DMS 273 (cell line): ENCODE results near the gene SNX24.
"Not testable (repeated sequence)": the region's sequence is repeated elsewhere in the genome, so short reads cannot be mapped to it uniquely, and the experiment has no call there.

Experiments used
- DNase-seq: peaks from one replicate; lab custom pipeline; 2025; ENCODE audit not compliant: unreplicated experiment; lab: John Stamatoyannopoulos, UW

The SNX24 gene, protein sequence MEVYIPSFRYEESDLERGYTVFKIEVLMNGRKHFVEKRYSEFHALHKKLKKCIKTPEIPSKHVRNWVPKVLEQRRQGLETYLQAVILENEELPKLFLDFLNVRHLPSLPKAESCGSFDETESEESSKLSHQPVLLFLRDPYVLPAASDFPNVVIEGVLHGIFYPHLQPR

DNA sequence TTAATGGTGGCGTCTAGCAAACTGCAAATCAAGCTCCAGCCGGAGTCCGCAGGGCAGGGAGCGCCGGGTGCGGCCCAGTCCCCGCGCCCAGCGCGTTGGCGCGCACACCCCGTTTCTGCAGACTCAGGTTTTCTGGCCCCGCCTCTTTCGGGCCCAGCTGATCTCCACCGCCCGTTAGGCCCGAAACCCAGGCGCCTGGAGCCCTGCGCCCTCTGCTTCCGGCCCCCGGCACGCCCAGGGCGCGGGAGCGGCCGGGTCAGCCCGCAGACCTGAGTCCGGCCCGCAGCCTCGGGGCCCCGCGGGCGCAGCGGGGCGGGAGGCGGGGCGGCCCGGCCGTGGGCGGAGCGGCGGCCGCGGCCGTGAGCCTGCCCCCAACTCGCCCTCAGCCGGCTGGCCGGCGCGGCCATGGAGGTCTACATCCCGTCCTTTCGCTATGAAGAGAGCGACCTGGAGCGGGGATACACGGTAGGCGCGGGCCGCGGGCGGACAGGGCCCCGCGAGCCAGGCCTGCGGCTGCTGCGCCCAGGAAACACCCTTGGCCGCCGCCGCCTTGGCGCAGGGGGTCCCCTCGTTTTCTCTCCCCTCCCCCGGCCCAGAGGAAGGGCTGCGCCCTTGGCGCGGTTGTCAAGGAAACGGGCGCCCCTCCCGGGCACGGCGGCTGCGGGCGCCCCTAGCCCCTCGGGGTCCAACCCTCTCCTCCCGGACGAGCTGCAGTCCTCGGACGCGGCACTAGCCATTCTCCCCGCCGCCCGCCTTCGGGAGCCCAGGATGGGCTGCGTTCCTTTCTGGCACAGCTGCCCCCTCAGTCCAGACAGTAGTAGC lies at the start of gene SNX24:
TSS of gene SNX24 (plus strand) at position 385 of the 822 bp plus-strand sequence. CDS start at position 406, 21 bp downstream.
- peak; percentile 90 for DNase-seq

DNA sequence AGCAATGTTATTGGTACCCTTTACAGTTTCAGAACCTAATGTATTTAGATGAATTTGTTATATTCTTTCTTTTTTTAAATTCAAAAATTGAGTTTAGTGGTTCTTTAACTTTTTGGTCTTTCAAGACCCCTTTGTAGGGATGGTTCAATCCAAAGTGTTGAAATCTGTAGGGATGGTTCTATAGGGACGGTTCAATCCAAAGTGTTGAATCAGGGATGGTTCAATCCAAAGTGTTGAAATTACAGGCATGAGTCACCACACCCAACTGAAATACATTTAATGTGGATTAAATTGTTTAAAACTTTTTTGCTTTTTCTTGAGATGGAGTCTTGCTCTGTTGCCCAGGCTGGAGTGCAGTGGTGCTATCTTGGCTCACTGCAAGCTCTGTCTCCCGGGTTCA lies 39.9 kb upstream of the SNX24 start:
- no peak for DNase-seq

DNA sequence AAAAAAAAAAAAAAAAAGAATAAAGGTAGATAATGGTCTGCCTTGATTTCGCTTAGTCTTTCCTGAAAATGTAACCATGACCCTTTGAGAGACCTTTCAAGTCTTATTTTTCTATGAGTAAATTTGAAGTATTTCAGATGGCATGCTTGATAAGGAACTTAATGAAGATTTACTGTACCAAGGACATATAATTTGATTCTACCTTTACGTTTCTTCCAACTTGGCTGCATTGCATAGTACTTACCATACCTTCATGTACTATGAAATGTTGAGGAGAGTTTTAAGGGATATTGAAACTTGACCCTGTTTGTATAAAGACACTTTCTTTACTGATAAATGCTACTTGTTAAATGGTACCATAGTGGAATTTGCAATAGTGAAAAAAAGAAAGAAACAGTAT lies 35.0 kb upstream of the SNX24 start:
- DNase-seq: no peak

DNA sequence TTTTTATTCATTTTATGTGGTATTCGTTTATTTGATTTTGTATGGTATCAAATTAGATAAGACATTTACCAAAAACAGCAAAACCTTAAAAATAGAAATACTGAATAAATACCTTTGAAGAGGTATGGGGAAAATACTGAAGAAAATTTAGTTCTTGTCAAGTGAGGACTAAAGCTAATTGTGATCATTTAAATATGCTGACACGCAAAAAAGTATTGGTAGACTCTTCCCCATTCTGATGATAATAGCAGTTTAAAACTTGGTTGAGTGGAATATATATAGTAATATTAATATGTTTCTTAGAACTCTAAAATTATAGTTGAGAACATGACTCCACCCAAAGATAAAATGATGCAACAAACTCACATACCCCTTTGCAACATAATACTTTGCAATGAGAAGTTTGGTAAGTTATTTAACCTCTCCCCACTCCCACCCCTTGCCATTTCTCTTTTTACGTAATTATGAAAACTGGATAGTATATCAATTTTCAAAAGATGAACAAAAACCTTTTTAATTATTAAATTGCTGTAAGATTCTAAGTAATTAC lies 30.1 kb upstream of the SNX24 start:
- DNase-seq: no peak

DNA sequence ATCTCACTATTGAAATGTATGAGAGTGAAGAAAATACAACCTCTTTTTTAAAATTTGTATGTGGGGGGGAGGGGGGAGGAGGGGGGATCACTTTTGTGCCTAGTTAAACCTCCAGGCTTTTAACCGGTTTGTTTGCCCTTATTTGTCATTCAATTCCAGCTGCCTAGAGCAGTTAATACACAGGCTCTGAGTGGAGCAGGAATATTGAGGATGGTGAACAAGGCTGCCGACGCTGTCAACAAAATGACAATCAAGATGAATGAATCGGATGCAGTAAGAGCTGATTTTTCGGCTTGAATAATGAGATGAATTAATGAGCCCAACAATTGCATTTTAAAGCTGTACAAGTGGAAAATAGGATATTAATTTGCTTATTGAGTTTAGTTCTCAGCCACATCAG lies 28.7 kb upstream of the SNX24 start:
- DNase-seq: no peak

DNA sequence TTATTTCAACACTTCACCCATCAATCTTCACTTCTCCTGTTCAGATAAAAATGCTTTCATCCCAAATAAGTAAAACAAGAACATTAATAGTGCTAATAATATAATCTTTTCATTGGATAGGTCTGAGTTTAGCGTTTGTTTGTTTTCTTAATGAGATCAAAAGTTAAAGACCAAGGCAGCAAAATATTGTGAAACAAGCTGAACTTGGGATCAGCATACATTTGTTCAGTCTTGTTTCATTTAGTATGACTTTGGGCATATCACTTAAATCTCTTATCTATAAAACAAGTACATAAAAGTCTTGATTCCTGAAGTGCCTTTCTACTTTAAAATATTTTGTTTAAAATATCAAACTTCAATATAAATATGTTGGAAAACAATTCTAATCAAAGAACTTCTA lies 13.4 kb upstream of the SNX24 start:
- no peak for DNase-seq

DNA sequence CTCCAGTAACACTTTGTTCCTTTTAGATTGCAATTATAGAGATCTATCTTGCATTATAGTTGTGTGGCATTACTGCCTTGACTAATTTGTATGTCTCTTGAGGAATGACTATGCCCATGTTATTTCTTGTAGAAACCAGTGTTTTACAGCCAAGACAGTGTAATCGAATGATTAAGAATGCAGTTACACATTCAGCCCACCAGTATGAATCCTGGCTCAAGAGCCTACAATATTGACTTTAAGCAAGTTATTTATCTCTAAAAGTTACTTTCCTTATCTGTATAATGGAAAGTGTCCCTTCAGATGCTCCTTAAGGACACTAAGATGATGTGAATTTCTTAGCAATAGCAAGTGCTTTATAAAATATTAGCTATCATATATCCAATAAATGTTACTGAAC lies 9.7 kb upstream of the SNX24 start:
- DNase-seq: no peak

DNA sequence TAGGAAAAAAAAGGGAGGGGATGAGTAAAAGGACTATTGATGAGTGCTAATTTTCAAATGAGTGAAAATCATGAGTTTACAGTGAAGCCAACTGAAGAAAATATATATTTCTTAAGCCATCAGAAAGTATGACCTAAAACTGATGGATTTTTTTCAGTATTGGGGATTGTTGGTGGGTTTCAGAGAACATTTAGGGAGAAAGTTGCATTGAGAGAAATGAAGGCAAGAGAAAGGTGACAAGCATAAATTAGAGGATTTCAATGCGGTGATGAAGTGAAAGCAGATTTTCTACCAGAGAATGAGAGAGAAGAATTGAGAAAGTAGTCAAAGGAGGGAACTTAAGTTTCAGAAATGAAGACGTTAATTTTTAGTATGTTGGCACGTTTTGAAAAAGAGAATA lies 8.5 kb upstream of the SNX24 start:
- no peak for DNase-seq

DNA sequence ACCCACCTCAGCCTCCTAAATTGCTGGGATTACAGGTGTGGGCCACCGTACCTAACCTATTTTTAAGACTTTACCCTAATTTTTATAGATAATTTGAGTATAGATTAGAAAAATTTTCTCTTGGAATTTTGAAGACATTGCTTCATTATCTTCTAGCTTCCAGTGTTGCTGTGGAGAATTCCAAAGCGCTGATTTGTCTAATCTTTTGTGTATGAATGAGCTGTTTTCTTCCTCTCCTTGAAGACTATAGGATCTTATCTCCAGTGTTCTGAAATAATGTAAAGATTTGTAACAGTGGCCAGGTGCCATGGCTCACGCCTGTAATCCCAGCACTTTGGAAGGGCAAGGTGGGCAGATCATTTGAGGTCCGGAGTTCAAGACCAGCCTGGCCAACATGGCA lies 5.7 kb upstream of the SNX24 start:
- DNase-seq: no peak

DNA sequence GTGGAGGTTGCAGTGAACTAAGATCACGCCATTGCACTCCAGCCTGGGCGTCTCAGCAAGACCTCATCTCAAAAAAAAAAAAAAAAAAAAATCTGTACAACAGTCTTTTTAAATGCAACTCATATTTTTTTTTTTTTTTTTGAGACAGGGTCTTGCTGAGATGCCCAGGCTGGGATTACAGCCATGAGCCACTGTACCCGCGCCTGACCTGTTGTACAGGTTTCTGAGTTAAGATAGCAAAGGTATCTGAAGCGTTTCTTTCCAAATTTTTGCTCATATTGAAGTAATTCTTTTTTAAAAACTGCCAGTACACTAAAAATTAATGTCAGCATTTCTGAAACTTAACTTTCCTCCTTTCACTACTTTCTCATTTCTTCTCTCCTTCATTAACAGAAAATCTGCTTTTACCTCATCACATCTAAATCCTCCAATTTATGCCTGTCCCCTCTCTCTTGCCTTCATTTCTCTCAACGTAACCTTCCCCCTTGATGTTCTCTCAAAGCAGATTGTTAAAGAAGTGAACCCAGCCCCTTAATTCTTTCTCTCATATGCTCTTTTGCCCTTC lies 3.3 kb upstream of the SNX24 start:
- DNase-seq: no peak

DNA sequence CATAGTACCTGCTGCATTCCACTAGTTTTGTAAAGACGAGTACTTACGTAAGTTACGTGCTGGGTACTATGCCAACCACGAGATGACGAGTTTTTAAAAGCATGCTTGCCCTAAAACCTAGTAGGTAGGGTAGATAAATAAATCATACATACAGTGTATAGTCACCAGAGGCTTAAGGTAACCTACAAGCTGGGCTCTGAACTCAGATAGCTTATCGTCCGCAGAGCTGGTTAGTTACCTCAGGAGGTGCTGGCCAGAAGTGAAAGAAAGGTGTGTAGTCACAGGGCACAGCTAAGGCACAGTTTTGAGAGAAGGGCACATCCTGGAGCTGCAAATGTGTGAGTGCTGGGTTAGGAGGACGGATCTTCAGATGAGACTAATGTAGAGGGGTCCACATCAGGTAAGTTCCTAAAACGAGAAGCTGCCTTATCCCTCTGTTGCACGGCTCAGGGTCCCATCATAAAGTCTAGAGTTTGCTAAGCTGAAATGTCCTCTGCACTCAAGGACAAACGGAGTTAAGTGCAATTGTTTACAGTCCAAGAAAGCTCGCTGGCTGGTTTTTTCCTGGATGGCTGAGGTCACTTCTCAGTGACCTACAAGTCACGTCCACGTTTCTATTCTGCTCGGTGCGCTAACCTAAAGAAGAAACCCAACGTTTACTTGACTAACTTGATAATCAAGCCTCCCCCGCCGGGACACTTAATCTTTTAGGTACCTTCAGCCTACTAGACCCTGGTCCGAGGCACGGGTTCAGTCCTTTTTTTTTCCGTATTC lies 1.1 kb upstream of the SNX24 start:
- no peak for DNase-seq

DNA sequence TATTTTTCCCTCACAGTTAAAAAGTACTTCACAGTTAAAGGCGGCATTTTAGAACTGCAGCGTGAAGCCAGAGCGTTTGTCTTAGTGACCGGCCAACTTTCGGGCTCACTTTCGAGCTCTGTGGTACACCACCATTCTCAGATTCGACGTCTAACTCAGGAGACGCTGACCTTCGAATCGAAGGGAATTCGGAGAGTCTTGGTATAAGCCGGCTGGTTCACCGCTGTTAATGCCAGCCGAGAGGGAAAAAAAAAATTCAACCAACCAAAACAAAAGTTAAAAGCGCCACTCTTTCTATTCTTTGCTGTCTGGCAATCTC lies 544 bp upstream of the SNX24 start:
- no peak for DNase-seq

DNA sequence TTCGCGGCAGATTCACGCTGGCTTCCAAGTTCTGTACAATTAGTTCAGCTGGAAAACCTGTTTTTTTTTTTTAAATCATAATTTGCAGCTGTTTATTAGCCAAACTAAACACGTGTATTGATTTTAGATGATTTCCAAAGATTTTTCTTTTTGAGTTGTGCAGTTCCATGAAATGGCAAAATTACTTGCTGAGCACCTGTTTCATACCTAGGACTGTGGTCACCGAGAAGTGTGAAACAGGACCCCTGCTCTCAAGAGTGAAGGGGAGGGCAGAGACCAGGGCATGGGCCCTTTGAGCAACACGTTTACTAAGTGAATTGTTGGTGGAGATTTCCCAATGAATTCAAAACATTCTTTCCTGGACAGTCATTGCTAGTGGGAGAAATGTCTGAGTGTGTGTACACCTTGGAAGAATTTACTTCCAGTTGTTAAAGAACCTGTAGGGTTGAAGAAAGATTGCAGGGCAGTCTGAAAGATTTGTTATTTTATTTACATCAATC lies 688 bp downstream of the SNX24 start:
- peak; percentile 39 for DNase-seq

DNA sequence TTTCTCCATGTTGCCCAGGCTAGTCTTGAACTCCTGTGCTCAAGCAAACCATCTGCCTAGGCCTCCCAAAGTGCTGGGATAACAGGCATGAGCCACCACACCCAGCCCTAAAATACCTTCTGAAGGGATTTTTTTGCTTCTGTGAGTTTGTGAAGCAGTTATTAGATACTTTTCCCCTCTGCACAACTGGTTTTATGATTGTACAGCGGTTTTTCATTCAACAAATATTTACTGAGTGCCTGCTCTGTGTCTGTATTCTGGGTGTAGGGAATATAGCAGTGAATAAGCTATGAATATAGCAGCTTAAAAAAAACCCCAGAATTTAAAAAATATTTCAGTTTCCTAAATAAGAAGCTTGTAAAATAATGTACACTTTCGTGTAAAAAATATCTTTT lies 2.3 kb downstream of the SNX24 start:
- DNase-seq: no peak

DNA sequence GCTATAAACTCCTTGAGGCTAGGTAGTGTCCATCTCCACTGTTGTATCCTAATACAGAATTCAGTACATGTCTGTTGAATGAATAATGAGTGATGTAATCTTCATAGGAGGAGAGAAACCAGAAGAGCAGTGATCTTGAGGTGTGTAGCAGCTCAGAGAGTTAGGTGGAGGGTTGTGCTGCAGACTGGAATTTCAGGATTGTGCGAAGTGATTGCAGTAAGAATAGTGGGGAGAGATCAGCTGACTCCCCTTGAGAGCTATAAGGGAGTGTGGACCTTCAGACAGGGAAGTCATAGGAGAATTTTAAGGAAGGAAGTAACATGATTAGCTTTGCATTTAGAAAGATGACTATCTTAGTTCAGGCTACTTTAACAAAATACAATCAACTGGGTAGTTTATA lies 4.4 kb downstream of the SNX24 start:
- no peak for DNase-seq

DNA sequence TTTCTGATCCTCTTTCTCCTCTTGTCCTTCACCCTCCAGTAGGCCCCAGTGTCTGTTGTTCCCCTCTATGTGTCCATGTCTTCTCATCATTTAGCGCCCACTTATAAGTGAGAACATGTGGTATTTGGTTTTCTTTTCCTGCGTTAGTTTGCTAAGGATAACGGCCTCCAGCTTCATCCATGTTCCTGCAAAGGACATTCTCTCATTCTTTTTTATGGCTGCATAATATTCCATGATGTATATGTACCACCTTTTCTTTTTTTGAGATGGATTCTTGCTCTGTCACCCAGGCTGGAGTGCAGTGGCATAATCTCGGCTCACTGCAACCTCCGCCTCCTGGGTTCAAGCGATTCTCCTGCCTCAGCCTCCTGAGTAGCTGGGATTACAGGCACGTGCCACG lies 12.1 kb downstream of the SNX24 start:
- not testable (repeated sequence) for DNase-seq

DNA sequence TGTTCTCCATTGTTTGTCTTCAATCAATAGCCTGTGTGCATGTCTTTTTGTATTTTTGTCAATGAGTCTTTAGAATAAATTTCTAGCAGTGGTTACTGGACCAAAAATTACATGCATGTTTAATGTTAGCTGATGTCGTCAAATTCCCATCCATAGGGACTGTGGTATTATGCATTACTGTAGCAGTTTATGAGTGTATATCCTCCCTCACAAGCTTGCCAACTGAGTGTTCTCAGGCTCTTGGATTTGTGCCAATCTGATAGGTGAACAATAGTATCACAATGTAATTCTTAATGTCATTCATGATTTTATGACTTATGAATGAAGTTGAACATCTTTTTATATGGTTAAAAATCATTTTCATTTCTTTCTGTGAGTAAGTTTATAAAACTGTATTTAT lies 13.0 kb downstream of the SNX24 start:
- peak; percentile 11 for DNase-seq

DNA sequence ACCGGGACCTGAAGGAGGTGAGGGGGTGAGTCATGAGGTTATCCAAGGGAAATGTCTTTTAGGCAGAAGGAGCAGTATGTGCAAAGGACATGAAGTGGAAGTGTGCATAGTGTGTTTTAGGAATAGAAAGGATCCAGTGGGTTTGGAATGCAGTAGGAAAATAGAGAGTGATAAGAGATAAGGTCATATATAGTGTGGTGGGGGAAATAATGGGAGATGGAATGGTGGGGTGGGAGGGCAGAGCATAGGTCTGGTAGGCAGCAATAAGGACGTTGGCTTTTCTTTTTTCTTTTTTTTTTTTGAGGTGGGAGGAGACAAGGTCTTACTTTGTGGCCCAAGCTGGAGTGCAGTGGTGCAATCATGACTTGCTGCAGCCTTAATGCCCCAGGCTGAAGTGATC lies 17.8 kb downstream of the SNX24 start:
- no peak for DNase-seq

DNA sequence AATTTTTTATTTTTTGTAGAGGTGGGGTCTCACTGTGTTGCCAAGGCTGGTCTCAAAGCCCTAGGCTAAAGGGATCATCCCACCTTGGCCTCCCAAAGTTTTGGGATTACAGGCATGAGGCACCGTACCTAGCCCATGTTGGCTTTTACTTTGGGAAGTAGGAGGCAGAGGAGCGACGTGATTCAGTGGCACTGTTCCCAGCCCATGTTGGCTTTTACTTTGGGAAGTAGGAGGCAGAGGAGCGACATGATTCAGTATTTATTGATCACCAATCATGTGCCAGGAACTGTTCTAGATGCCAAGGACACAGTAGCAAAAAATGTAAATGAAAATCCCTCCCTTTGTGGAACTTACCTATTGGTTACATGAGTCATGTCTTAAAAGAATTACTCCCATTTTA lies 18.3 kb downstream of the SNX24 start:
- no peak for DNase-seq

DNA sequence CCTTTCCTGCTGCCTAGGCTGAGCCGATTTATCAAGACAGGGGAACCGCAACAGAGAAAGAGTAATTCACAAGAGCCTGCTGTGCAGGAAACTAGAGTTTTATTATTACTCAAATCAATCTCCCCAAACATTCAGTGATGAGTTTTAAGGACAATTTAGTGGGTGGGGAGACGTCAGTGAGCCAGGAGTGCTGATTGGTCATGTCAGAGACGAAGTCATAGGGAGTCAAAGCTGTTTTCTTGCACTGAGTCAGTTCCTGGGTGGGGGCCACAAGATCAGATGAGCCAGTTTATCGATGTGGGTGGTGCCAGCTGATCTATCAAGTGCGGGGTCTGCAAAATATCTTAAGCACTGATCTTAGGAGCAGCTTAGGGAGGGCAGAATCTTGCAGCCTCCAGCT lies 19.0 kb downstream of the SNX24 start:
- no peak for DNase-seq

DNA sequence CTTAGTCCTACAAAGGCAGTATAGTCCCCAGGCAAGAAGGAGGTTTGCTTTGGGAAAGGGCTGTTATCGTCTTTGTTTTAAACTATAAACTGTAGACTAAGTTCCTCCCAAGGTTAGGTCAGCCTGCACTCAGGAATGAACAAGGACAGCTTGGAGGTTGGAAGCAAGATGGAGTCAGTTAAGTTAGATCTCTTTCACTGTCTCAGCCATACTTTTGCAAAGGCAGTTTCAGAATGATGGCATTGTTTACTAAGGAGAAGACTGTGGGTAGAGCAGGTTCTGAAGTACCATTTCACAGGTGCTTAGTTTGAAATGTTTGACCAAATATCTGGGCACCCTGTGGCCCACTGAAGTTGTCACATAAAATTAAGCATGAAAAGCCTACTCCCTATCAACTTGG lies 19.4 kb downstream of the SNX24 start:
- DNase-seq: no peak
